Ramos (cell line): Measurements from ENCODE around the gene LTBP1.

Experiments
- in situ Hi-C: fragments of 300-500 bp; cut with MboI; formaldehyde crosslinking; loops from one replicate; pipeline ENCODE4 v1.14.3; 2022; ENCODE audit warnings: low sequenced_read_pairs; ENCODE audit not compliant: unreplicated experiment

The LTBP1 gene

DNA sequence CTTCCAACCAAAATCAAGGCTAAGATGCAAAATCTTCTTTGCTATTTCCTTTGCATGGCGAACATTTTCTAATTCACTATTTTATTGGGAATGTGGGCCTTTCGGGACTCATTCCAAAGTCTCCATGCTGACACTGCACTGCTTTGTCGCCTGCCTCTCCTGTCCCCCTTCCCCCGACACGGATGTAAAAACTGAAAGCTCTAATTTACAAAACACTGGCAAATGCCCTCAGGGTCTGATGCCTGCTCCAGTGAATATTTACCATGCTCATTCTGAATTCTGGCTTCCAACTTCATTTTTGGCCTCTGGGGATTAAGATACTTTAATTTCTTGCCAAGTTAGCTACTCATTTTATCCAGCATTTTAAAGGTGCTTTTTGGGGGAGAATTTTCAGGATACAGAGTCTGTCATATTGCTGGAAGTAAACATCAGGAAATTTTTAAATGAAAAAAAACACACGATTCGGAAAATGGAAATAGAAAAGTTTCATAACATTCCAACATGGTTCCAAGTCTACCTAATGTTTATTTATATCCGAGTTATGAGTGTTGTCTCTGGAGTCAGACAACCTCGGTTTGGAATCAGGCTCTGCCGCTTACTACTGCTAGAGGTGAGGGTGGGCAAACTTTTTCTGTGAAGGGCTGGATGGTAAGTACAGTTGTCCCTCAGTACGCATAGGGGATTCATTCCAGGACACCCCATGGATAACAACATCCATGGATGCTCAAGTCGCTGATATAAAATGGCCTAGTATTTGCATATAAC, 14.6 kb upstream of the LTBP1 start:
- in situ Hi-C loops, result loop anchor here (25.0 kb wide), 1 partner anchor 655 kb away; the partner anchor contains the start of gene FAM98A

DNA sequence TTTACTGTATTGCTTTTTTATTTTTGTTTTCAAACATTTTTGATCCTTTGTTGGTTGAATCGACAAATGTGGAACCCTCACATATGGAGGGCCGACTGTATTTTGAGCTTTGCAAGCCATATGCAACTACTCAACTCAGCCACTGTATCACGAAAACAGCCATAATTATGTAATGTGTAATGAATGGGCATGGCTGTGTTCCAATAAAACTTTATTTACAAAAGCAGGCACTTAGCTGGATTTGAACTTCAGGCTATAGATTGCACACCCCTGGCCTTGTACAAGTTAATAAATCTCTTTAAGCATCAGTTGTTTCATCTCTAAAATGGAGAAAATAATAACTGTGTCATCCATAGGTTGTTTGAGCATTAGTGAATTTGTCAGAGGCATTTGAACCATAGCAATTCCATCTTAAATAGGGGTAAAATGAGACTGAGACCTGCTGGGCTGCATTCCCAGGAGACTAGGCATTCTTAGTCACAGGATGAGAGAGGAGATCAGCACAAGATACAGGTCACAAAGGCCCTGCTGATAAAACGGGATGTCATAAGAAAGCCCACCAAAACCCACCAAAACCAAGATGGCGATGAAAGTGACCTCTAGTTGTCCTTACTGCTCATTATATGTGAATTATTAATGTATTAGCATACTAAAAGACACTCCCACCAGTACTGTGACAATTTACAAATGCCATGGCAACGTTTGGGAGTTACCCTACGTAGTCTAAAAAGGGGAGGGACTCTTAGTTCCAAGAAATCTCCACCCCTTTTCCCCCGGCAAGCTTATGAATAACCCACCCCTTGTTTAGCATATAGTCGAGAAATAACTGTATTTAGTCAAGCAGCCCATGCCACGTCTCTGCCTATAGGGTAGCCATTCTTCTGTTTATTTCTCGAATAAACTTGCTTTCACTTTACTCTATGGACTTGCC, 13.7 kb upstream of the LTBP1 start:
- in situ Hi-C loops, result loop anchor here (25.0 kb wide), 1 partner anchor 654 kb away; the partner anchor contains the start of gene FAM98A

DNA sequence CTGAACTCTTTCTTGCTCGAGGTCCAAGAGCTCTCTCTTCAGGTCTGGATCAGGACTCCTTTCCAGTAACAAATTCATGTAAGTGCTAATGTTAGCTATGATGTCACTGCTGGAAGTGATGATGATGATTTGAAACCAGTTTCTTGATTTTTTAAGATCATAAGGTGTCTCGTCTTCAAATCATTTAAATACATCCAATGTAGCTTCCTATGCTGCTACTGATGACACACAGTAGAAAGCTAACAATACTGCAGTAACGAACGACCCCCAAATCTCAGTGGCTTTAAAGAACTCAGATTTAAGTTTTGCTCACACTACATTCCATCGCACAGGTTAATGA, 13.0 kb upstream of the LTBP1 start:
- in situ Hi-C loops, result loop anchor here (25.0 kb wide), 1 partner anchor 654 kb away; the partner anchor contains the start of gene FAM98A

DNA sequence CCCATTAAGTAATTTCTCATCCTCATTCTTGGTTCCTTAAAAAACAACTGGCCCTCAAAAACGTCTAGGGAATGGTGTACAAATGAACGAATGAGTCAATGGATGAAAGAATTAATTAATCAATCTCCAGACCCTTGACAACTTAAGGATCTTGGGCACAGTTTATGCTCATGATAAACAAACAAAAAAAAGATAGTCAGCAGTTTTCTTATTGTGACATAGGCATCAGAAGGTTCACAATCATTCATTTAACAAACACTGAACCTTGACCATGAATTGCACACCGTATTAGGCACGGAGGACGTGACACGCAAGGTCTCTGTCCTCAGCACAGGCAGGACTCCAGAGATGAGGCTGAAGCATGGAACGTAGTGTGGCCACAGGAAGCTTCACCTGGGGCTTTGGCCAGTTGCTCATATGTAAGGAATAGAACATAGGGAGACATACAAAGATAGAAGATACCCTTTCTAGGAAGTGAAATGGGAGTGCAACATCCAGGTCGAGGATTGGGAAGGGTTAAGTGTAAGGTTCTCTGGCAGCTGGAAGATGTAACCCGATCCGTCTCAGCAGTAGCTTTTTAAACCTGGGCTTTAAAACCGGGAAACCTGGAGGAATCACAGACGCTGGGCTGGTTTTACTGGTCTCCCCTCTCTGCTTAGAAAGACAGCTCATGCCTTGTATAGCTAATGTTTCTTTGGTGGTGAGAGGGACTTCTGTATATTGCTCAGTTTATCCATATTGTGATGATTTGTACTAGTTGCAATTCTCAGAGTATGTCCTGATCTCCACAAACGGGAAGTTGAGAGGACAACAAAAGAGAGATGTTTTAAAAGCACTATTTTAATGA, 8.9 kb upstream of the LTBP1 start:
- in situ Hi-C loops, result loop anchor here (25.0 kb wide), 1 partner anchor 649 kb away; the partner anchor contains the start of gene FAM98A

DNA sequence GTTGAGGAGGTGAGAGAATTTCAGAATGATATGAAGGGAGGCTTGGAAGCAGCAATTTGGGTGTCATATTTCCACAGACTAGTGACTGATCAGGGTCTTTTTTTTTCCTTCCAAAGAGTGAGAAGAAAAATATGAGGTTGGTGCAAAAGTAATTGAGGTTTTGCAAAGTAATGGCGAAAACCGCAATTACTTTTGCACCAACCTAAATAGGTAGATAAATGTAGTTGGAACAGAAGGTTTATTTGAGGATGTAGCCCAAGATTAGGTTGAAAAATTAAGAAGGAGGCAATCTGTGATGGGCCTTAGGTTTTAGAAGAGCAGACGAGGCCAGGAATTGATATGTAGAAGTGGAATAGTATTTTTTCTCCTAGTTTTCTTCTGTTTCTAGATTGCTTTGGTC, 7.8 kb upstream of the LTBP1 start:
- in situ Hi-C loops, result loop anchor here (25.0 kb wide), 1 partner anchor 648 kb away; the partner anchor contains the start of gene FAM98A

DNA sequence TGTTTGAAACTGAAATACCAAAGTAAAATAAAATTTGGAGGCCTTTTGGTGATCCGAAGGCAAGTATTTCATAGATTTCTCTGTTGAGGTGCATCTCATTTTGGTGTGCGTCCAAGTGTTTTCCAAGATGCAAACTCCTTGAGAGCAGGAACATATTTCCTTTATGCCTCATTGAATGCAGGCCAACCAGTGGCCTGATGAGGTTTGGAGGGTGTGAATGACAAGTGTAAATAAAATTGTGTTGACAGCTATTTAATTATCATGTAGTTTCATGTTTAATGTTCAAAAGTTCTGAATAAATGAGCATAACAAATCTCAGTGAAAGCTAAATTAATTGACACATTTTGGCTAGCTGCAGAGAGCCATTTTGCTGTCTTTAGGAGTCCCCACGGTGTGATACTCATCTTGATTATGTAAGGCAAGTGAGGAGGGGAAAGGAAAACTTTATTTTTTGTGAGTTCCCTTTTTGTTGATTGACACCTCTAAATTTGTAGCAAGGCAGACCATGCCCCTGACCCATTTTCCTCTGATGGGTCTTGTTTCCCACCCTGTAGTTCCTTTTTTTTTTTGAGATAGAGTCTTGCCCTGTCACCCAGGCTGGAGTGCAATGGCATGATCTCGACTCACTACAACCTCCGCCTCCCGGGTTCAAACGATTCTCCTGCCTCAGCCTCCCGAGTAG, 6.3 kb upstream of the LTBP1 start:
- in situ Hi-C loops, result loop anchor here (10.0 to 25.0 kb wide), 2 partner anchors 166 to 647 kb away; partner anchors contain the start of gene FAM98A

DNA sequence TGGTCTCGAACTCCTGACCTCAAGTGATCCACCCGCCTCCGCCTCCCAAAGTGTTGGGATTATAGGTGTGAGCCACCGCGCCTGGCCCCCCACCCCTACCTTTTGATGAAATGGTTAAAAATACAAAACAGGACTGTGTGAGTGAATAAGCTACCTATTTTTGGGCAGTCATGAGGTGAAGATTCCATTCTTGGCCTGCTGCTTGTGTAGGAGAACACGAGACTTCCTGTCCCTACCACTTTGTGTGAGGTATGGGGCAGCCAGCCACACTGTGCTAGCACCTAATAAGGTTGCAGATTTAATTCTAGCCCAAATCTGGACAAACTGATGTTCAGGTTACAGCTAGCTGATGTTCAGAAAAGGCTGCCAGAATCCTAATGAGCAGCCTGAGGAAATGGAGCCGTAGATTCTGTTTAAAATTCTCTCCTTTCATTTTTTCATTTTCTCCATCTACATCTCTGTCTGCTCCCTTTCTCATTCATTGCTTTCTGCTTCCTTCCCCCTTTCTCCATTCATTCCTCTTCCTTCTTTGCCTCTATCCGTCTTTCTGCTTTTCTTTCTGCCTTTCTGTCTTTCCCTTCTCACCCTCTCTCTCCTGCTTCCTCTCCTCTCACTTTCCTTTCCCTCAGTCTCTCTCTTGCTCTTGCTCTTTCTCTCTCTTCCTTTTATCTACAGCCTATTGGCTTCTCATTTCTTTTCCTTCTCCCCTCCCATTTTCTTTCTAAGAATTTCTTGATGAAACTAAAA, 4.6 kb upstream of the LTBP1 start:
- in situ Hi-C loops, result loop anchor here (10.0 to 25.0 kb wide), 2 partner anchors 167 to 645 kb away; partner anchors contain the start of gene FAM98A

DNA sequence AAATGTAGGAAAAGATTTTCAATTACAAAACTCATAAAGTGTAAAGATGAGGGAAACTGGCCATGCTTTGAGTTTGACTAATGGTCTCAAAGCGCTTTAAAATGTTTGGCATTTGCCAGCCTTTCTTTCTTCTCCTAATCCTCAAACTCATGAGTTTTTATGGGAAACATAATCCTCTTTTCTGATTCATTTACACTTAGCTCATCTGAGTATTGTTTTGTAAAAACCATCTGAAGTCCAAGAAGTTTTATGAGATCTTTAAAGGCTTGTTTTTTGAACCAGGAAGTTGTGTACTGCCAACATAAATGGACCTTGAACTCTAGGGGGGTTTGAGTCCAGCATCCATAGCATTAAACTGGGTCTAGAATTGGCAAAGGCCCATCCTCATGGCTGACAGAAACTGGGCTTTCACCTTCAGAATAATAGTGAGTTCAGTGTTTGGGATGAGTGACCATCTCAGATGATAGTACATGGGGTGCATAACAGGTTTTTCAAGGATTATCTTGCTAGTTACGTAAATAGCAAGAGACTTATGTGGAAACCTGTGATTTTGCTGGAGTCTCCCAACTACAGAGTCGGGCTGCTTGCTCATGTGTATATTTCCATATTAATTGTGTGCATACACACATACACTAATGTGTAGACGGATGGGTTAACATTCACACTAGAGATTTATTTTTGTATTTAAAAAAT, 3.8 kb upstream of the LTBP1 start:
- in situ Hi-C loops, result loop anchor here (10.0 to 25.0 kb wide), 2 partner anchors 168 to 644 kb away; partner anchors contain the start of gene FAM98A

DNA sequence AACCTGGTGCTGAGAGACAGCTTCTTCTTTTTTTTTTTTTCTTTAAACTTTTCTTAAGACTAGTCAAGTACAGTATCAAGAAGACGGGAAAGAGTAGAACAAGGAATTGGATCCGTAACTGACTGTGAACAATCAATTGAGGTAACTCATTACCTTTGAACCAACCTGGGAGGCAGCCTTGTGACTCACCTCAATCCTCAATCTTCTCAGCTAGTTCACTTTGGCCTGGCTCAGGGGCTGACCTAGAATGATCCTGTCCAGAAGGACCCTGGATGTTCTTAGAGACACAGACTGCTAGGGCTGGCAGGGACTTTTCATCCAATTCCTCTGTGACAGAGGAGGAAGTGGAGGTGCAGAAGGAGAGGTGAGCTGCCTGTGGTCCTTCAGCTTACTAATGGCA, 1.5 kb upstream of the LTBP1 start:
- in situ Hi-C loops, result loop anchor here (10.0 to 25.0 kb wide), 2 partner anchors 170 to 642 kb away; partner anchors contain the start of gene FAM98A

DNA sequence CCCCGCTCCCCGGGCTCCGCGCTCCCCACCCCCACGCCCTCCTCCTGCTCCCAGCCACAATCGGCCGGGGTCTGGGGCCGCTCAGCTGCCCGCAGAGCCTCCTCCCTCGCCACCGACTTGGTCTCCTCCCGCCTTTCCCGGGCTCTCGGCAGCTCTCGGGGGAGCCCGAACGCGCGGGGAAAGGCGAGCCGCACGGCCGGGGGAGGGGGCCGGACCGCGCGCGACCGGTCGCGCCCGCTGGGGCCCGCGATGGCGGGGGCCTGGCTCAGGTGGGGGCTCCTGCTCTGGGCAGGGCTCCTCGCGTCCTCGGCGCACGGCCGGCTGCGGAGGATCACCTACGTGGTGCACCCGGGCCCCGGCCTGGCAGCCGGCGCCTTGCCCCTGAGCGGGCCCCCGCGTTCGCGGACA, 327 bp downstream of the LTBP1 start:
- in situ Hi-C loops, result loop anchor here (10.0 to 25.0 kb wide), 2 partner anchors 172 to 640 kb away; partner anchors contain the start of gene FAM98A

DNA sequence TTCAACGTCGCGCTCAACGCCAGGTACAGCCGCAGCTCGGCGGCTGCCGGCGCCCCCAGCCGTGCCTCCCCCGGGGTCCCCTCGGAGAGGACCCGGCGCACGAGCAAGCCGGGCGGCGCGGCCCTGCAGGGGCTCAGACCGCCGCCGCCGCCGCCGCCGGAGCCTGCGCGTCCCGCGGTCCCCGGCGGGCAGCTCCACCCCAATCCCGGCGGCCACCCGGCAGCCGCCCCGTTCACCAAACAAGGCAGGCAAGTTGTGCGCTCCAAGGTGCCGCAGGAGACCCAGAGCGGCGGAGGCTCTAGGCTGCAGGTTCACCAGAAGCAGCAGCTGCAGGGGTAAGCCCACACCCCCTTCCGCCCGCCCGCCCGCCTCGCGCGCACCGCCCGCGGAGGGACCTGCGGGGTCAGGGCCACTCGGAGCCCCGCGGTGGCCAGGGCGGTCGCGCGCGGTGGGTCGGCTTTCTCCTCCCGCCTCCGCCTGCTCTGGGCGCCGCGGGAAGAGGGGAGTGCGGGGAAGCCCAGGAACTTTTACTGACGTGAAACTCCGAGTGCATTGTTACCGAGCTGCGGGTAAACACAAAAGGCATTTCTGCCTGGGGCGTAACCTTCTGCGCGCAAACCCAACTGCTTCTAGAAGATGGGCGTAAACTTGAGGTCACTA, 861 bp downstream of the LTBP1 start:
- in situ Hi-C loops, result loop anchor here (10.0 to 25.0 kb wide), 2 partner anchors 173 to 640 kb away; partner anchors contain the start of gene FAM98A

DNA sequence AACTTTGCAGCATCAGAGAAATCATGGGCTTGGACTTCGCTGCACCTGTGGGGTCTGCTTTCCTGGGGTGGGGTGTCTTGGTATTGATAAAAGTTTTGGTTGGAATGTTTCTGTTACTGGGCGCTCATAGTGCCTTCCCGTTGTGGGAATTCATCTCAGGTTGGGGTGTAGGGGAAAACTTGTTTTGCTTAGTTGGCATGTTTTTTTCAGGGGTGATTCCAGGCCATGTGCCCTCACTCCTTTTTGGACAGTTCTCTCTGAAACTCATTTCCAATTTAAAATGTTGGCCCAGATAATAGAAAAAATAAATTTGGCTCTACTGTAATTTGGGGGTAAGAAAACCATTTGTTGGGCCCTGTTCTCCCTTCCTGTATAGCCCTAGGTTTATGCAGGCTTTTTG, 1.5 kb downstream of the LTBP1 start:
- in situ Hi-C loops, result loop anchor here (10.0 to 25.0 kb wide), 2 partner anchors 173 to 639 kb away; partner anchors contain the start of gene FAM98A

DNA sequence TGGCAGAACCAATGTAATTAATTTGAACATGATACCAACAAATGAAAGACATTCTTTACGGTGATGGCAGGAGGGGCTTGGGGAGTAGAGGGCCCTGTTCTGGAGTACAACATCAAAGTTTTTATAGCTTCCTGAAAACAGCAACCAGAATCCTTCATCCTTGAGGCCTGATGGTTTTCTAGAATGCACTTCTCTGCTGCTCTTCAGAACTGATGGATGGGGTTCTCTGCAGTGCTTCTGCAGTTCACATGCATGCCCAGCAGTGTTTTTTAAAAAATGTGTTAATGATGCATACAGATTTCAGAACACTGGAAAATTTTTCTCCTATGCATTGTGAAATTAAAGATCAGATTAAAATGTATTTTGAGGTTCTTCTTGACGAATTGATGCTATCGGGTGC, 2.5 kb downstream of the LTBP1 start:
- in situ Hi-C loops, result loop anchor here (10.0 to 25.0 kb wide), 2 partner anchors 174 to 638 kb away; partner anchors contain the start of gene FAM98A

DNA sequence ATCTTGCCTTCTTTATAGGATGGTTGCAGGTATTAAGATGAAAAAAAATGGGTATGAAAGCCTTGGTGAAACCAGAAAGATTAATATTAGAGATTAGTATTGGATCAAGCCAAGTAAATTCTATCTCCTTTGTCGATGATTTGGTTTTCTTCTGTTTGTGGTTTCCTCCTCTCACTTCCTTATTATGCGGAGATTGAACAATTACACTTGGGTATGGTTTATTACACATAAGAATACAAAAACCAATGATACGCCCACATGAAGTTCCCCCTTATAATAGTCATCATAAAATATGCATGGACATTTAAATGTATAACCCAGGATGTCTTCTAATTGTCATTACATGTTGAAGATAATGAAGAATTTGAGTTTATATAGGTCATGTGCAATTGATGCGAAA, 4.9 kb downstream of the LTBP1 start:
- in situ Hi-C loops, result no loop called here

DNA sequence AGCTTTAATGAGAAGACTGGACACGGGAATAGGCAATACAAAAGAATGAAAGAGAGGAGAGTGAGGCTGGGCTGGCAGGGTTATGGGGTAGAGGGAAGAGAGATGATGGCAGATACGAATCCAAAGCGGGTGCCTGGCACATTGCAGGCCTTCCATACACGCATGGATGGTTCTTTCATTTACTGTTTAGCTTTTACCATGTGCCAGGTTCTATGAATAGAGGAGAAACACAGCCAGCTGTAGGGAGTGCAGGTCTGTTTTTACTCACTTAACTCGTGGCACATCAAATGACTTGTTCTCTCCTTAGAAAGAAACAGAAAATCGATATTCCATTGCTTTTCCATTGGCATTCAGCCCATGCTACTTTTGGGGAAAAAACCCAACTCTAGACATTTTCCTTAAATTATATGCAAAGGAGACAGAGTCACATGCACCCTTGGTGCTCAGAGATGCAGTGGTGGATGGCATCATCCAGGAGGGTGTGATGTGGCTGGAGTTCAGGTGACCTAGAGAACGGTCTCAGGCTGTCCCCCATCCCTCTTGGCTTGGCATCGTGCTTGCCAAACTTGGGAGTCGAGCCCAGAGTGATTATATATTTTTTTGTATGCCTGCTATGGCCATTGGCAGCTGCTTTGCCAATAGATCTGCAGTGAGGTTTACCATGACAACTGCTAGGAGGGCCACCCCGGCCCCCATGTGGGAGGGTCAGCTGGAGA, 6.2 kb downstream of the LTBP1 start:
- in situ Hi-C loops, result no loop called here

DNA sequence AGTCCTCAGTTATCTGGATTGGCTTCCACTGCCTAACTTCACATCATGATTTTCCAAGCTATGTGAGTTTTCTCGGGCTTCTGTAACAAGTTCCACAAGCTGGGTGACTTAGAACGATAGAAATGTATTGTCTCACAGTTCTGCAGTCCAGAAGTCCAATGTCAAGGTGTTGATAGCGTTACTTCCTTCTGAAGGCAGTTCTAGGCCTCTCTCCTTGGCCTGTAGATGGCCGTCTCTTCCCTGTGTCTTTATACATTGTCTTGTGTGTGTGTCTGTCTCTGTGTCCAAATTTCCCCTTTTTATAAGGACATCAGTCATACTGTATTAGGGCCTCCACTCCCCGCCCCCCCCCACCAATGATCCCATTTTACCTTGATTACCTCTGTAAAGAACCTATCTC, 7.5 kb downstream of the LTBP1 start:
- in situ Hi-C loops, result no loop called here
